ENCODE results near the gene RPL38. TPM values are rescaled to one million over a fixed set of nuclear protein-coding genes. Genes with fewer than 3 reads are reported as not detected.

RPL38 gene
- total and polyA plus RNA-seq, 2 donors (not counting 1 experiment from before 2014, with no cell fraction given), result 722 to 1,550 TPM

- POLR2A ChIA-PET, result no interaction called here
- peaks cover 48% of the 10 kb centered on the region for H3K27me3 Mint-ChIP-seq
- CTCF ChIA-PET, result interaction anchor here (0.6 kb wide), 1 partner anchor 29 kb away, joined by 3 read pairs; no protein-coding TSS in a partner anchor
These were observed 8.8 kb upstream of the RPL38 start for GRCh38 chr17:74194682-74195081.

DNA sequence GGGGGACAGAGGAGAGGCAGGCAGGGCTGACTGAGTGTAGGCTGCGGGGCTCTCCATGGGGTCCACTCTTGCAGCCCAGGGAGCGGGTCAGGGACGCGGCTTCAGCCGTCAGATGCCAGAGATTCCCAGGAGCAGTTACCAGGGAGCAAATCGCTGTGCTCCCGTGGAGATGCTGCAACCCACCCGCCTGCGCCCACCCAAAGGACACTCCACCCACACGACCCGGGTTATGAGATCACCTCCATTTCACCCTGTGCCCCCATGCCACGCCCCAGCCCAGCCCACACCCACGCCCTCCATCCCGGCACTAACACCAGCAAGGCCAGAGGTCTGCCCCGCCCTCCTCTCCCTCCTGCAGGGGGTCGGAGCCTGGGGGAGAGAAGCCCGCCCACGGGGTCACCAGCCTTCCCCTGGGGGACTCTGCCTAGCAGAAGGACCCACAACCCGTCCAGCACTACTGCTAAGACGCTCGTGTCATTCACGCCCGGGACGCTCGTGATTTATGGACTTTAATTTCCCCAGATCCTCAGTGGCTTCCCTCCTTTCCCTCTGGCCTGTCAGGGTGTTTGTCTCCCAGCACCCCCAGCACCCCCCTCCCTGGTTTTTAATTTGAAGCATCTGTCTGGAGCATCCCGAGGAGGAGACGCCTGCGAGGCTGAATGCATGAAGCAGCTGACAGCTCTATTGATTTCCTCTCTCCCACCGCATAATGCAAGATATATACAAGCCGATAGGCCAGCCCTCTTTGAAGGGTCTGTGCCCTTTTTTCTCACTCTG is 6.7 kb upstream of the RPL38 start:
- H3K4me1 ChIP-seq (ENCODE audit: control insufficient read depth in 2 of 2, insufficient read depth in 2 of 2, low read length in 2 of 2), result peaks cover 6 to 11% of the 10 kb centered on the region in 2 donors
- H3K9ac ChIP-seq (ENCODE audit: low read length), result no peak overlapping the region
- TF ChIP-seq, protein P1, sequence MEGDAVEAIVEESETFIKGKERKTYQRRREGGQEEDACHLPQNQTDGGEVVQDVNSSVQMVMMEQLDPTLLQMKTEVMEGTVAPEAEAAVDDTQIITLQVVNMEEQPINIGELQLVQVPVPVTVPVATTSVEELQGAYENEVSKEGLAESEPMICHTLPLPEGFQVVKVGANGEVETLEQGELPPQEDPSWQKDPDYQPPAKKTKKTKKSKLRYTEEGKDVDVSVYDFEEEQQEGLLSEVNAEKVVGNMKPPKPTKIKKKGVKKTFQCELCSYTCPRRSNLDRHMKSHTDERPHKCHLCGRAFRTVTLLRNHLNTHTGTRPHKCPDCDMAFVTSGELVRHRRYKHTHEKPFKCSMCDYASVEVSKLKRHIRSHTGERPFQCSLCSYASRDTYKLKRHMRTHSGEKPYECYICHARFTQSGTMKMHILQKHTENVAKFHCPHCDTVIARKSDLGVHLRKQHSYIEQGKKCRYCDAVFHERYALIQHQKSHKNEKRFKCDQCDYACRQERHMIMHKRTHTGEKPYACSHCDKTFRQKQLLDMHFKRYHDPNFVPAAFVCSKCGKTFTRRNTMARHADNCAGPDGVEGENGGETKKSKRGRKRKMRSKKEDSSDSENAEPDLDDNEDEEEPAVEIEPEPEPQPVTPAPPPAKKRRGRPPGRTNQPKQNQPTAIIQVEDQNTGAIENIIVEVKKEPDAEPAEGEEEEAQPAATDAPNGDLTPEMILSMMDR (IDR thresholded peaks at IDR 0.05), result no peak
- no peak for TF ChIP-seq EZH2 (IDR thresholded peaks at IDR 0.05; ENCODE audit: borderline replicate concordance, insufficient read depth, low read depth, low read length, poor library complexity, severe bottlenecking)
- WGBS (ENCODE audit: insufficient coverage), result 82% methylated on average over 30 of the region's 30 CpGs
- H3K27ac ChIP-seq (ENCODE audit: low read length in 2 of 2), result no peak overlapping the region
- ChIA-PET CTCF (no interaction called here), POLR2A (no interaction called here)
- ATAC-seq (ENCODE audit: low read depth) (no peak), DNase-seq (no peak)
- no peak overlapping the region for H2AFZ ChIP-seq (ENCODE audit: insufficient read depth, low read depth, low read length, poor library complexity, severe bottlenecking)
- peaks cover 0 to 60% (median 13%) of the 10 kb centered on the region in 4 experiments for H3K27me3 ChIP-seq (replicated peaks in 1 of 4; ENCODE audit: control extremely low read depth in 1 of 4, control insufficient read depth in 3 of 4, insufficient read depth in 4 of 4, low read length in 3 of 4)
- H3K27me3 Mint-ChIP-seq, result peaks cover 57% of the 10 kb centered on the region
- no peak overlapping the region for H3K4me3 ChIP-seq (ENCODE audit: control extremely low read depth in 1 of 5, extremely low read depth in 1 of 5, insufficient read depth in 1 of 5, low read depth in 2 of 5, low read length in 4 of 5)
- H3K9me3 Mint-ChIP-seq (ENCODE audit: insufficient read depth), result no peaks in the 10 kb centered on the region
- no peak overlapping the region for H3K27ac Mint-ChIP-seq
- intact Hi-C loops (cut with micrococcal nuclease), result no loop called here
- no peaks in the 10 kb centered on the region for H3K36me3 ChIP-seq (replicated peaks in 1 of 2; ENCODE audit: control extremely low read depth in 1 of 2, control insufficient read depth in 1 of 2, extremely low read depth in 1 of 2, insufficient read depth in 2 of 2, low read length in 1 of 2)
- no peaks in the 10 kb centered on the region for H4K20me1 ChIP-seq (ENCODE audit: control insufficient read depth, insufficient read depth, low read length, poor library complexity, severe bottlenecking)
- H3K9me3 ChIP-seq (ENCODE audit: control extremely low read depth in 1 of 3, control insufficient read depth in 2 of 3, insufficient read depth in 1 of 3, low read length in 2 of 3), result peaks cover 0 to 5% (median 0%) of the 10 kb centered on the region in 3 donors
- H3K79me2 ChIP-seq (ENCODE audit: control insufficient read depth, insufficient read depth, low read length), result no peaks in the 10 kb centered on the region
- H3K4me2 ChIP-seq (replicated peaks; ENCODE audit: low read depth, low read length, poor library complexity, severe bottlenecking), result no peak overlapping the region
- no peak overlapping the region for H3K4me3 Mint-ChIP-seq
- peaks cover 5% of the 10 kb centered on the region for H3K4me1 Mint-ChIP-seq

More at GRCh38 chr17:74194682-74195081, 8.8 kb upstream of the RPL38 start:
- H2AFZ ChIP-seq (ENCODE audit: insufficient read depth, low read depth, low read length, poor library complexity, severe bottlenecking), result no peak overlapping the region
- H3K9me3 Mint-ChIP-seq (ENCODE audit: insufficient read depth), result peaks cover 2% of the 10 kb centered on the region
- DNase-seq, result no peak
- H3K27me3 ChIP-seq (replicated peaks in 1 of 4; ENCODE audit: control extremely low read depth in 1 of 4, control insufficient read depth in 3 of 4, insufficient read depth in 4 of 4, low read length in 3 of 4), result peaks cover 0 to 41% (median 7%) of the 10 kb centered on the region in 4 experiments
- intact Hi-C loops (cut with micrococcal nuclease), result no loop called here
- H3K4me3 ChIP-seq (ENCODE audit: control extremely low read depth in 1 of 5, extremely low read depth in 1 of 5, insufficient read depth in 1 of 5, low read depth in 2 of 5, low read length in 4 of 5), result no peak overlapping the region
- H3K4me3 Mint-ChIP-seq, result no peak overlapping the region
- H3K4me1 ChIP-seq (ENCODE audit: control insufficient read depth in 2 of 2, insufficient read depth in 2 of 2, low read length in 2 of 2), result peaks cover 4 to 8% of the 10 kb centered on the region in 2 donors
- ATAC-seq (ENCODE audit: low read depth), result no peak
- peaks cover 0 to 1% (median under 1%) of the 10 kb centered on the region in 3 donors for H3K9me3 ChIP-seq (ENCODE audit: control extremely low read depth in 1 of 3, control insufficient read depth in 2 of 3, insufficient read depth in 1 of 3, low read length in 2 of 3)
- H3K4me2 ChIP-seq (replicated peaks; ENCODE audit: low read depth, low read length, poor library complexity, severe bottlenecking), result no peak overlapping the region
- no peak overlapping the region for H3K27ac Mint-ChIP-seq
- H4K20me1 ChIP-seq (ENCODE audit: control insufficient read depth, insufficient read depth, low read length, poor library complexity, severe bottlenecking), result no peaks in the 10 kb centered on the region
- peaks cover 4% of the 10 kb centered on the region for H3K4me1 Mint-ChIP-seq
- WGBS (ENCODE audit: insufficient coverage), result 90% methylated on average over 9 of the region's 9 CpGs
- H3K79me2 ChIP-seq (ENCODE audit: control insufficient read depth, insufficient read depth, low read length), result no peaks in the 10 kb centered on the region
- TF ChIP-seq, protein P1 (IDR thresholded peaks at IDR 0.05), result no peak
- TF ChIP-seq EZH2 (IDR thresholded peaks at IDR 0.05; ENCODE audit: borderline replicate concordance, insufficient read depth, low read depth, low read length, poor library complexity, severe bottlenecking), result no peak
- H3K36me3 ChIP-seq (replicated peaks in 1 of 2; ENCODE audit: control extremely low read depth in 1 of 2, control insufficient read depth in 1 of 2, extremely low read depth in 1 of 2, insufficient read depth in 2 of 2, low read length in 1 of 2), result no peaks in the 10 kb centered on the region
- H3K27ac ChIP-seq (ENCODE audit: low read length in 2 of 2), result no peak overlapping the region
- no peak overlapping the region for H3K9ac ChIP-seq (ENCODE audit: low read length)
